Activated CD4-positive, alpha-beta memory T cell treated with anti-CD3 and anti-CD28 coated beads, Interleukin-2, amount 10 ng/mL, durations not matched to agents 7 days and 5 days (primary cell): ENCODE measurements around the gene RAD51B. TPM values are rescaled to one million over a fixed set of nuclear protein-coding genes. Genes with fewer than 3 reads are reported as not detected.
"Not testable (repeated sequence)": the region's sequence is repeated elsewhere in the genome, so short reads cannot be mapped to it uniquely, and the experiment has no call there.

Experiments used
- CTCF ChIA-PET: fragments of 350-600 bp; sonication (Branson Sonifier 250); formaldehyde crosslinking; loops from one replicate; lab custom pipeline; 2021; ENCODE audit warnings: antibody characterized with exemption, inconsistent platforms; lab: Charles Lee
- POLR2A ChIA-PET: fragments of 350-600 bp; sonication (Branson Sonifier 250); formaldehyde crosslinking; loops from one replicate; lab custom pipeline; 2021; ENCODE audit warnings: antibody characterized with exemption; lab: Charles Lee
- DNase-seq: peaks from one replicate; pipeline ENCODE4 v3.0.0-alpha.2; 2020
- H3K27ac Mint-ChIP-seq: one replicate; pipeline ENCODE4 v1.8.0; 2021; ENCODE audit warnings: mild to moderate bottlenecking, mixed read lengths
- H3K27me3 Mint-ChIP-seq: one replicate; pipeline ENCODE4 v1.8.0; 2021; ENCODE audit warnings: mixed read lengths
- H3K36me3 Mint-ChIP-seq: one replicate; pipeline ENCODE4 v1.8.0; 2021; ENCODE audit warnings: low read depth, mixed read lengths
- H3K4me1 Mint-ChIP-seq: one replicate; pipeline ENCODE4 v1.8.0; 2021; ENCODE audit warnings: mixed read lengths
- H3K4me3 Mint-ChIP-seq: one replicate; pipeline ENCODE4 v1.8.0; 2021; ENCODE audit warnings: mild to moderate bottlenecking, mixed read lengths
- H3K9me3 Mint-ChIP-seq: one replicate; pipeline ENCODE4 v1.8.0; 2021; ENCODE audit warnings: mixed read lengths
- total RNA-seq, 2 experiments: library from RNA; stranded (reverse); gene quantifications; one replicate each; pipeline ENCODE4 v1.2.3, GENCODE V29; 2021

The RAD51B gene
- total RNA-seq, 2 experiments from 2014 or later = 33.1 to 40.8 TPM

DNA sequence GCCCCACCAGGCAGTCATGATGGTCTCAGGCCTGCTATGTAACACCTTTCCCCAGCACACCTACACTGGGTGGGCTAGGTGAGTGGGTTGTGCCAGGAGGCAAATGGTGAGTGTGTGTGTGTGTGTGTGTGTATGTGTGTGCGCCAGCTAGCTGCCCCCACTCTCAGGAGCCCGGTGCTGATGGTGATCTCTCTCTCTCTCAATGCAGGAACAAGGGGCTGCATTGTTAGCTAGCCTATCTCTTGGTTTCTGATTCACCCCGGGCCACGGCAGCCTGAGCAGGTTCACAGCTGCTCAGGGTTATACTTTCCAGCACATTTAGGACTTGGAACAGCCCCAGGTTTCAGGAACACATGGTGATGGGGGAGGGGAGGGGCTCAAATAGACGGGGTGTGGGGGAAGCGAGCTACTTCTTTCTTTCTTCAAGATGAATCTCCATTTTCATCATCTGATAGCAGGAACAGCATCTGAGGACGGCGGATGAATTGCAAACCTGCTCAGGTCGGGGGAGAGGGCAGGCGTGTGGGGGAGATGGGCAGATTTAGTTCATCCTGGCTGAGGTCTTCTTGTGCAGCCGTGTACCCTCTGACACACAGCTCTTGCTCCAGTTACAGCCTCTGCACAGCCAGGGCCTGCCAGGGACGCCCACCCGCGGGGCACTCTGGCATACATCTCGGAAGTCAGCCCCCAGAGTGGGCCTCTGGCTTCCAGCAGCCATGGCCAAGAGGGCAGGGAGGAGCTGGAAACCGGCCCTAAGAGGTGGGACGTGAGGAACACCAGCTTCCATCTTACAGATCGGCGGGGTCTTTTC is 835.6 kb downstream of the RAD51B start:
- no peaks in the 10 kb centered on the region for H3K27me3 Mint-ChIP-seq
- no peak overlapping the region for H3K4me3 Mint-ChIP-seq
- POLR2A ChIA-PET = interaction anchor here (1.2 kb wide), 1 partner anchor 126 kb away, joined by 3 read pairs; no protein-coding TSS in a partner anchor
- no peaks in the 10 kb centered on the region for H3K36me3 Mint-ChIP-seq
- H3K9me3 Mint-ChIP-seq = no peaks in the 10 kb centered on the region
- DNase-seq = peak; percentile 5
- peaks cover 5% of the 10 kb centered on the region for H3K4me1 Mint-ChIP-seq
- CTCF ChIA-PET = no interaction called here
- H3K27ac Mint-ChIP-seq = no peak overlapping the region

GRCh38 chr14:68655911-68656316 is 836.3 kb downstream of the RAD51B start:
- POLR2A ChIA-PET = interaction anchor here (1.2 kb wide), 1 partner anchor 125 kb away, joined by 3 read pairs; no protein-coding TSS in a partner anchor
- CTCF ChIA-PET = no interaction called here
- H3K36me3 Mint-ChIP-seq = no peaks in the 10 kb centered on the region

DNA sequence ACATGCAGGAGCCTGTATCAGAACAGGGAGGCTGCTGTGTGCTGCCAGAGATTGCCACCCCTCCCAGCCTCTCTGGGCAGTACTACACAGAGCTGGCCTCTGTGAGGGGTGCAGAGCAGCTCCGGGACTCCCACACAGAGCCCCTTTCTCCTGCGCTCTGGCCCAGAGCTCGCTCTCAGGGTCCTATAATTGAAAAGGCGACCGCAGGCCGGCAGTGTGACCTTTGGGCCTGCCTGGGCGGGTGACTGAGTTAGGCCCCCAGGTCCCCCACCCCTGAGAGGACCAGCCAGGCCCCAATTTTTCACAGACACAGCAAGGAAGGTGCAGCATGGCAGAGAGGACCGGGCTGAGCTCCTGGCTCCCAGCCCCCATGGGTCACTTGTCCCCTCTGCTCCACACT is 836.9 kb downstream of the RAD51B start:
- ChIA-PET POLR2A (interaction anchor here (1.2 kb wide), 1 partner anchor 125 kb away, joined by 3 read pairs; no protein-coding TSS in a partner anchor), CTCF (no interaction called here)
- H3K27ac Mint-ChIP-seq = no peak overlapping the region
- H3K4me3 Mint-ChIP-seq = no peak overlapping the region
- H3K36me3 Mint-ChIP-seq = no peaks in the 10 kb centered on the region
- no peaks in the 10 kb centered on the region for H3K9me3 Mint-ChIP-seq
- no peak for DNase-seq
- no peaks in the 10 kb centered on the region for H3K27me3 Mint-ChIP-seq
- no peaks in the 10 kb centered on the region for H3K4me1 Mint-ChIP-seq

More at GRCh38 chr14:68655911-68656316, 836.3 kb downstream of the RAD51B start:
- Mint-ChIP-seq H3K27me3 (no peaks in the 10 kb centered on the region), H3K9me3 (no peaks in the 10 kb centered on the region), H3K4me1 (no peaks in the 10 kb centered on the region), H3K4me3 (no peak overlapping the region), H3K27ac (no peak overlapping the region)
- peak; percentile 11 for DNase-seq

DNA sequence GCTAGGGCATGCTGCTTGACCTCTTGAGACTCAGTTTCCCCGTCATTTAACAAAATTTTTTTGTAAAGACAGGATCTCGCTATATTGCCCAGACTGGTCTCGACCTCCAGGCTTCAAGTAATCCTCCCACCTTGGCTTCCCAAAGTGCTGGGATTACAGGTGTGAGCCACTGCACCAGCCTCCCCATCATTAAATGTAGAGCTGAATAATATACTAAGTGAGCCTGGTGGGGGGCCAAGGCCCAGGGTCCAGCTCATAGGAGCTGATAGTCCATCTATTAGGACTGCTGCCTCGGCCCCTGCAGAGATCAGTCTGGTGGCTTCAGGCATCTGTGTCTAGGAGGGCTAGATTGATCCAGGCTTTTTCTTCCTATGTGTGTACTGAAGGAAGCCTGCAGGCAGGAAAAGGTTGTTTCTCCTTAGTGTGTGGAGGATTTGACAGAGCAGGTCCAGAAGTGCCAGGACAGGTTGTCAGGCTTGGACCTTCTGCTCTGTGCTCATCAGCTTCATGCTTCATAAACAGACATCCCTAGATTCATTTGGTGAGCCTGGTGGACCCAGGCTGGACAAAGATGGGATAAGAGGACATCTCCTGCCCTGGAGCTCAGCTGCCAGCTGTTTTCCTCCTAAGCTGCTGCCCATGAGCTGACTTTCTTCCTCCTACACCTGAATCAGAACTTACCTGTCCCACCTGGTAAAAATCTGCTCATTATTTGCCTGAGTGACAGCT is 837.9 kb downstream of the RAD51B start:
- ChIA-PET POLR2A (interaction anchor here (0.7 to 1.6 kb wide), 3 partner anchors 14 to 28 kb away, joined by 3 to 5 read pairs (median 3); no protein-coding TSS in a partner anchor), CTCF (no interaction called here)
- DNase-seq = no peak
- Mint-ChIP-seq H3K36me3 (no peaks in the 10 kb centered on the region), H3K4me1 (peaks cover under 1% of the 10 kb centered on the region), H3K27ac (no peak overlapping the region), H3K9me3 (peaks cover 4% of the 10 kb centered on the region), H3K27me3 (no peaks in the 10 kb centered on the region), H3K4me3 (no peak overlapping the region)

GRCh38 chr14:68658029-68658509 is 838.5 kb downstream of the RAD51B start:
- H3K4me3 Mint-ChIP-seq = no peak overlapping the region
- POLR2A ChIA-PET = interaction anchor here (0.7 to 1.6 kb wide), 2 partner anchors 13 to 27 kb away, joined by 3 to 5 read pairs; no protein-coding TSS in a partner anchor
- H3K36me3 Mint-ChIP-seq = no peaks in the 10 kb centered on the region
- DNase-seq = no peak
- no peaks in the 10 kb centered on the region for H3K27me3 Mint-ChIP-seq
- peaks cover 4% of the 10 kb centered on the region for H3K9me3 Mint-ChIP-seq
- CTCF ChIA-PET = no interaction called here
- peaks cover 3% of the 10 kb centered on the region for H3K4me1 Mint-ChIP-seq
- H3K27ac Mint-ChIP-seq = no peak overlapping the region

DNA sequence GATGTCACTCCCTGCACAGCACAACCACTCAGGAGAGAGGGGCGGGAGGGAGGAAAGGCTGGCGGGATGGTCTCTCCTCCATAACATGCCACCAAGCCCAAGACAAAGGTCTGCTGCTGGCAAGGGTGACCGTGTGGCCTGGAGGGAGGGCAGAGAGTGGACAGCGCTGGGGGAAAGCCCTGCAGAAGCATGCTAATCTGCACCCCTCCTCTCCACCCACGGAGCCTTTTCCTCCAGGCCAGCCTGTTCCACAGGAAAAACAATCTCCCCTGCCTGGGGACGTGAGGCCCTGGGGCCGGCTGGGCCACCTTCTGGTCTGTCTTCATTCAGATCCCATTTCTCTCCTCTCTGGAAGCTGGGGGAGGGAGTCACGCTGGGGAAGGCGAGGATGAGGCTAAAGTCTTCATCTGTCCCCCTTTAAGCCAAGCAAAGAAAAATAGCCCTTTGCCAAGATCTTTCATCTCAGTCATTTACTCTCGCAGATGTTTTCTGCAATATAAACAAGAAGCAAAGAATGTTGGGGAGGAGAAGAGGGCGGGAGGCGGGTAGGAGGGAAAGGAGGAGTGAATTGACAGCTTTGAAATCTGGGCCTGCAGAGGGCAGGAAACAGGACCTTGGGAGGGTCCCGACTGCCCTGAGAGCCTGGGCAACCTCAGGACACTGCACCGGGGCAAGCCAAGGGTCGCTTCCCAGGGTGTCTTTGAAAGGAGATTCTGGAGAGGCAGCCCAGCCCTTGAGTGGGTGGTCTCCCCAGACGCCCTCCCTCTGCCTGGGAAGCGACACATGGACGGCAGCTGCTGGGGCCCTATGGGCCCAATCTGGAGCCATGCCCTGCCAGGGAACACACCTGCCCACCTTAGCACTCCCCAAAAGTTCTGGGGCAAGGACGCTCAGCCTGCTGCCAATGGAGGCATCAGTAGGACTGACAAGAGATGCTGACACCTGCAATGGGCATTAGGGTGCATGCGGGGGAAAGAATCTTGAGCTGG is 839.7 kb downstream of the RAD51B start:
- Mint-ChIP-seq H3K9me3 (peaks cover 4% of the 10 kb centered on the region), H3K4me1 (peaks cover 15% of the 10 kb centered on the region), H3K4me3 (no peak overlapping the region), H3K27me3 (no peaks in the 10 kb centered on the region), H3K36me3 (no peaks in the 10 kb centered on the region), H3K27ac (no peak overlapping the region)
- no peak for DNase-seq
- ChIA-PET POLR2A (interaction anchor here (1.3 kb wide), 1 partner anchor 13 kb away, joined by 3 read pairs; no protein-coding TSS in a partner anchor), CTCF (interaction anchor here (1.5 kb wide), 1 partner anchor 129 kb away, joined by 4 read pairs; no protein-coding TSS in a partner anchor)

GRCh38 chr14:68660495-68660894 is 840.9 kb downstream of the RAD51B start:
- no peak for DNase-seq
- no peaks in the 10 kb centered on the region for H3K36me3 Mint-ChIP-seq
- H3K4me3 Mint-ChIP-seq = no peak overlapping the region
- peaks cover 4% of the 10 kb centered on the region for H3K9me3 Mint-ChIP-seq
- POLR2A ChIA-PET = interaction anchor here (1.0 to 1.3 kb wide), 2 partner anchors 12 to 126 kb away, joined by 3 to 5 read pairs; no protein-coding TSS in a partner anchor
- H3K27ac Mint-ChIP-seq = no peak overlapping the region
- H3K27me3 Mint-ChIP-seq = no peaks in the 10 kb centered on the region
- peaks cover 27% of the 10 kb centered on the region for H3K4me1 Mint-ChIP-seq
- CTCF ChIA-PET = interaction anchor here (0.5 to 1.5 kb wide), 2 partner anchors 128 to 349 kb away, joined by 3 to 4 read pairs; no protein-coding TSS in a partner anchor

DNA sequence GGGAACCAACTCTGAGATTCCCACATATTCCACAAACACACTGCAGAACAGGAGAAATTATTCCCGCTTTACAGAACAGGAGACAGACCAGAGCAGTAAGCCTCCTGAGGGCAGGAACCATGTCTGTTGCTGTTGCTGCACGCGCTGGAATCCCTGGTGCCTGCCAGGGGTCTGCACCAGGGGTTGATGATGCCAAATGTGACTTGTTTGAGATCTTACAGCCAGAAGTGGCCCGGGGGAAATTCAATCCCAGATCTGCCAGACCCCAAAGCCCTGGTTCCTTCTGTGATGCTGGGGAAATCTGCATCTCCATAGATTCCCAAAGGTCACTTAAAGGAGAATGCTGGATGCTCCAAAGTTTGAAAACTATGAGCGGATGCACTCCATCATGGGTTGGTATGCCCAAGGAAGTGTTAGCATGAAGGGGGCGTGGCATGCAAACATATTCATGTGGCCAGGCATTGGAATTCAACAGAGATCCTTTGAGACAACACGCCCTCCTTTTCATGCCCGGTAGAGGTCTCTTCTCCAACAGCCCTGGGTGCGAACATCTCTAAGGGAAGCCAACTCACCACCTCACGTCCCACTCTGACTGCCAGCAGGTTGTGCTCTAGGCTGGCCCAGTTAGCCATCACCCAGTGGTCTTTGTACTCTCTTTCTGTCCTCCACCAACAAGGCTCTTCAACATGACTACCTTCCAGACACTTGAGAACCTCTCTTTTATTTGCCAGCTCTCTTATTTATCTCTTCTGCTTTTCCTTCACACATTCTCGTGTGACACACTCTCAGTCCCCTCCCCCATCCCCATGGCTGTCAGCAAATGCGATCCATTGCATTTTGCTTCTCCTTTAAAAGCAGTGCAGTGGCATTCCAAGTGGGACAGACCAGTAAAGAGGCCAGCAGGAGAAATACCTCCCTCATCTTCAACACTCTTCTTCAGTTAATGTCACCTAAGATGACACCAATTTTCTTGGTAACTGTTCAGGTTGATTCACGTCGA is 841.9 kb downstream of the RAD51B start:
- POLR2A ChIA-PET = interaction anchor here (3.1 kb wide), 1 partner anchor 126 kb away, joined by 21 read pairs; no protein-coding TSS in a partner anchor
- CTCF ChIA-PET = interaction anchor here (1.0 kb wide), 1 partner anchor 411 kb away, joined by 3 read pairs; no protein-coding TSS in a partner anchor
- H3K36me3 Mint-ChIP-seq = no peaks in the 10 kb centered on the region
- H3K27ac Mint-ChIP-seq = no peak overlapping the region
- no peak overlapping the region for H3K4me3 Mint-ChIP-seq
- H3K4me1 Mint-ChIP-seq = peaks cover 34% of the 10 kb centered on the region
- H3K9me3 Mint-ChIP-seq = peaks cover 4% of the 10 kb centered on the region
- peak; percentile 15 for DNase-seq
- H3K27me3 Mint-ChIP-seq = no peaks in the 10 kb centered on the region

DNA sequence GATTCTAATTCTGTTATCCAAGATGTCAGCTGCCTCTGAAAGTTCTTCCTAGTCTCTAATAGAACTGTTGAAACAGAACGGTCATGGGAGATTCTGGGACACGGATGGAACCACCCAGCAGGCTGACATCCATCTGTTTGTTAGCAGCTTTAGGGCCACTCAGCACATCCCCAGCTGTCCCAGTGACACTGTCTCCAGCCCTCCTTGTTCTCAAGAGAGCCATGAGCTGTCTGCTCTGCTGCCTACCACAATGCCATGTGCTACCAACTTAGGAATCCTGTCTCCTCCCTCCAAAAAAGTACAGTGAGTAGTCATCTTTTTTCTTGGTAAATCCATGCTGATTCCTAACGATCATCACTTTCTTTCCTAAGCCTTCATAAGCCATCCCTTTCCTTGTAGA is 842.8 kb downstream of the RAD51B start:
- ChIA-PET CTCF (interaction anchor here (1.0 kb wide), 1 partner anchor 412 kb away, joined by 3 read pairs; no protein-coding TSS in a partner anchor), POLR2A (interaction anchor here (1.5 to 3.7 kb wide), 4 partner anchors 22 to 133 kb away, joined by 4 to 39 read pairs (median 14); no protein-coding TSS in a partner anchor)
- Mint-ChIP-seq H3K27me3 (no peaks in the 10 kb centered on the region), H3K4me3 (no peak overlapping the region), H3K9me3 (peaks cover 4% of the 10 kb centered on the region), H3K4me1 (peaks cover 34% of the 10 kb centered on the region), H3K36me3 (no peaks in the 10 kb centered on the region), H3K27ac (no peak overlapping the region)
- no peak for DNase-seq

GRCh38 chr14:68662826-68663225 is 843.2 kb downstream of the RAD51B start:
- Mint-ChIP-seq H3K4me1 (peaks cover 34% of the 10 kb centered on the region), H3K4me3 (peak overlapping the region; percentile 70), H3K27ac (peak overlapping the region; percentile 79)
- not testable (repeated sequence) for H3K9me3 Mint-ChIP-seq, DNase-seq, H3K36me3 Mint-ChIP-seq, H3K27me3 Mint-ChIP-seq
- ChIA-PET POLR2A (interaction anchor here (1.0 to 3.7 kb wide), 10 partner anchors 21 to 379 kb away, joined by 3 to 39 read pairs (median 10); no protein-coding TSS in a partner anchor), CTCF (interaction anchor here (1.0 to 1.9 kb wide), 2 partner anchors 23 to 413 kb away, joined by 3 to 5 read pairs; no protein-coding TSS in a partner anchor)
